Measurements from ENCODE around the gene RASSF7.

GRCh38 chr11:545171-545570 is 15.6 kb upstream of the RASSF7 start:
- TF ChIP-seq CTCF (IDR thresholded peaks at IDR 0.05) = no peak
- TF ChIP-seq POLR2A (IDR thresholded peaks at IDR 0.05) = no peak
- no peak for TF ChIP-seq EP300 (IDR thresholded peaks at IDR 0.05)
